GM10248 (cell line): ENCODE results near the gene GRIN2B.

Source experiments
- CTCF ChIA-PET: fragments of 300-600 bp; sonication (Branson Sonifier 250); formaldehyde crosslinking; extraction: SDS; loops from one replicate; lab custom pipeline; 2021; ENCODE audit warnings: antibody characterized with exemption; lab: Yijun Ruan, JAX
- POLR2A ChIA-PET: fragments of 350-650 bp; sonication (Branson Sonifier 250); formaldehyde crosslinking; extraction: SDS; loops from one replicate; lab custom pipeline; 2020; ENCODE audit warnings: antibody characterized with exemption; lab: Yijun Ruan, JAX
- DNase-seq: peaks from one replicate; pipeline ENCODE4 v3.0.0; 2012; ENCODE audit errors: extremely low spot score
- TF ChIP-seq, protein P1 (sequence below): IDR thresholded peaks from 2 replicates; pipeline ENCODE4 v1.5.1; 2012; ENCODE audit warnings: mild to moderate bottlenecking, low read depth; ENCODE audit errors: extremely low read depth, missing control alignments, control extremely low read depth

GRIN2B gene

DNA sequence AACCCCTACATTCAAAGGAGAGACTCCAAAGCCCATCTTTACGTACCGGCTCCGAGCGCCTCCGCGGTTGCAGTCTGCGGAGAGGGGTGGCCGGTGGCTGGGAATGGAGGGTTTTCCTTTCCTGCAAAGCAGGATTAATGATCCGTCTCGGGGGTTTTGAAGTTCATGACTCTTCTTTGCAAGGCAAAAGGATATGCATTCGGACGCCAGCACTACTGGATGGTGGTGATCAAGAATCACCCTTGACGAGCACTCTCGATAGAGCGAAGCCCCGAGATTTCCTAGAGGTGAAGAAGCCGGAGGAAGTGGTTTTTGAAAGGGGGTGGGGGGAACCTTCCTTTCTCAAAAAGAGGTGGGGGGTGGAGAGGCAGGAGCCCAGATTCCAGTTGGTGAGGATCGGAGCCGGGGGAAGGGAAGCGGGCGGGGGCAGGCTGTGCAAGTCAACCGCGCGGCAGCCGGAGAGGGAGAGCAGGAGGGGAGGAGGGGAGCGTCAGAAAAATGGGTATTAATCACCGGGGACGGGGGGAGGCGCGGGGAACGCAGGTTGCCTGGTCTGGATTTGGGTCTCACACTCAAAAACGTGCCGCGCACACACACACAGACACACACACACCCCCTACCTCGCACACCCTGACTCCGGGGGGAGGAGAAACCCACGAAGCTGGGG, at the start of gene GRIN2B:
Gene GRIN2B, minus strand, starts transcription at position 307 of the 667 bp plus-strand sequence. CDS start 115,394 bp downstream, outside the sequence.
- ChIA-PET CTCF (interaction anchor here (0.9 to 1.3 kb wide), 3 partner anchors 9 to 27 kb away, joined by 3 to 4 read pairs (median 3); no protein-coding TSS in a partner anchor), POLR2A (no interaction called here)
- DNase-seq = no peak
- TF ChIP-seq, protein P1, sequence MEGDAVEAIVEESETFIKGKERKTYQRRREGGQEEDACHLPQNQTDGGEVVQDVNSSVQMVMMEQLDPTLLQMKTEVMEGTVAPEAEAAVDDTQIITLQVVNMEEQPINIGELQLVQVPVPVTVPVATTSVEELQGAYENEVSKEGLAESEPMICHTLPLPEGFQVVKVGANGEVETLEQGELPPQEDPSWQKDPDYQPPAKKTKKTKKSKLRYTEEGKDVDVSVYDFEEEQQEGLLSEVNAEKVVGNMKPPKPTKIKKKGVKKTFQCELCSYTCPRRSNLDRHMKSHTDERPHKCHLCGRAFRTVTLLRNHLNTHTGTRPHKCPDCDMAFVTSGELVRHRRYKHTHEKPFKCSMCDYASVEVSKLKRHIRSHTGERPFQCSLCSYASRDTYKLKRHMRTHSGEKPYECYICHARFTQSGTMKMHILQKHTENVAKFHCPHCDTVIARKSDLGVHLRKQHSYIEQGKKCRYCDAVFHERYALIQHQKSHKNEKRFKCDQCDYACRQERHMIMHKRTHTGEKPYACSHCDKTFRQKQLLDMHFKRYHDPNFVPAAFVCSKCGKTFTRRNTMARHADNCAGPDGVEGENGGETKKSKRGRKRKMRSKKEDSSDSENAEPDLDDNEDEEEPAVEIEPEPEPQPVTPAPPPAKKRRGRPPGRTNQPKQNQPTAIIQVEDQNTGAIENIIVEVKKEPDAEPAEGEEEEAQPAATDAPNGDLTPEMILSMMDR = no peak

DNA sequence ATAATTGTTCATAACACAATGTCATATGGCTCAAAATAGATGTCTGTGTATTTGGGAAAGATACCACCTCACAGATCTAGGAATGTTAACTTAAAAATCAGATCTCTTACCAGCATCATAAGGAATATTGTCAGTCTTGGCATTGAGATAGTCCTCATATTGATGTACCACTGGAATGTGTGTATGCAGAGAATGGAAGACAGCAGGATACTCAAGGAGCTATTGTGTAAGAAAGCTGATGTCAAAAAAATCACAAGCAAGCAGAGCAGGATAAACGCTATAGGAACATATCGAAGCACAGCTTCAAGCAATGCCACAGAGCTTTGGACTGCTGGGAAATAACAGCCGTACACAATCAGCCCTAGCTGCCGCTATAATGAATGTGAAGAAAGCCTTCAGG, 45.1 kb upstream of the GRIN2B start:
- ChIA-PET POLR2A (no interaction called here), CTCF (interaction anchor here (0.7 kb wide), 1 partner anchor 9 kb away, joined by 4 read pairs; no protein-coding TSS in a partner anchor)
- no peak for DNase-seq
- TF ChIP-seq, protein P1 = no peak

DNA sequence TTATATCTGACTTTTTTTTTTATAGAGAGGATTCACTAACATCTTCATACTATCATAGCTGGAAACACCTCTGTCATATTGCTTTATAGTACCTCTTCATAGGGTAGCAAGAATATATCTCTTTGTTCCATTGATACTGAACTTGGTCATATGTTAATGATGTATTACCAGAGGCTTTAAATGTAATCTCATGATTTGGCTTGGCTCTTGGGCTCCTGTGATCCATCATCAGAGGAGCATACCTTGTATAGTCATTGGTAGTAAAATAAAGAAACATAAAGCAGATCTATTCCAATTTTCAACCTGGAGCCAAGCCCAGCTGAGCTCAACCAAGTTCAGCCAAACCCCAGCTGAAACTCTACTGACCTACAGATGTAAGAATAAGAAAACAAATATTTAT, 43.2 kb upstream of the GRIN2B start:
- no peak for DNase-seq
- CTCF ChIA-PET = no interaction called here
- POLR2A ChIA-PET = interaction anchor here (0.7 kb wide), 1 partner anchor 18 kb away, joined by 11 read pairs; no protein-coding TSS in a partner anchor
- TF ChIP-seq, protein P1 = no peak

DNA sequence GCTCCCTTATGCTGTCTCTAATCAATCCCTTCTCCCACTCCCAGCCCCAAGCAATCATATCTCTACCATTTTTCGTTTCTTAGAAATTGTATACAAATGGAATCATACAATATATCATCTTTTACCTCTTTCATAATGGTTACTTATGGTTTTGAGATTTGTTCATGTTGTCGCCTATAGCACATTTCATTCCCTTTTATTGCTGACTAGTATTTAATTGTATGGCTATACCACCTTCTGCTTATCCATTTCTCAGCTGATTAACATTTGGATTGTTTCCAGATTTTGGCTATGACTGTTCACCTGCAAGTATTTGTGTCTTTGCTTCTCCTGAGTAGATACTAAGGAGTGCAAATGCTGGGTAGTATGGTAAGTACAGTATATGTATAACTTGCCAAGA, 36.7 kb upstream of the GRIN2B start:
- ChIA-PET CTCF (interaction anchor here (1.0 to 1.4 kb wide), 2 partner anchors 9 to 149 kb away, joined by 4 read pairs; no protein-coding TSS in a partner anchor), POLR2A (no interaction called here)
- no peak for DNase-seq
- TF ChIP-seq, protein P1 = no peak

DNA sequence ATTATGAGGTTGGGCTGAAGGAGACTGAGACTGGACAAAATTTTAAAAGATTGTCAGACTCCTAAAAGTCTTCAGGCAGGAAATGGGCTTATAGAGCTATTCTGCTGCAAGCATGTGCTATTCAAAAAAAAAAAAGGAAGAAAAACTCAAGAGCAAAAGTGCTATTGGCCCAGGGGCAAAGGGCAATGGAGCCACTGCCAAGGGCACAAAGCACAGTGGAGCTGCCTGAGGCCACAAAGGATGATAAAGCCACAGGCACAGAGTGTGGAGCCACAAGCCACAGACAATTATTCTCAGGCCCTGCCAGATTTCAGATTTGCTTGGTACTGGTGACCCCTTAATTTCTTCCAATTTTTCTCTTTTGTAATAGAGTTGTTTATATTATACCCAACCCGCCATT, 29.6 kb upstream of the GRIN2B start:
- no peak for DNase-seq
- TF ChIP-seq, protein P1 = no peak
- ChIA-PET POLR2A (no interaction called here), CTCF (no interaction called here)

DNA sequence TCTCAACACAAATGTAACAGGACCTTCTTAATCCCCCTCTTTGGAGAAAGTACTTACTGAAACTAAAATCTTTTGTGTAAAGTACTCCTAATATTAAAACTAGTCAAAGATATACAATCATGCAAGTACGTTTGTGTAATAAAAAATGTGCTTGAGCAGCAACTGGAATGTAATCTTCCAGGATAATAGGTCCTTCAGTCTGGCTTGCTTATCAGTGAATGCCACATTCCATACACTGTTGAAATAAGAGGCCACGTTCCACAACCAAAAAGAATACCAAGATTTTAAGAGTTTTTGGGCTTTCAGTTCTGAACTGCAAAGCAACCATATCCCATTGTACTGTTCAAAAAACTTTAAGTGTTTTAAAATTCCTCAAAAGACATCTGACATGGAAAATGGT, 26.2 kb upstream of the GRIN2B start:
- CTCF ChIA-PET = no interaction called here

More for the DNA sequence above, 26.2 kb upstream of the GRIN2B start:
- POLR2A ChIA-PET = no interaction called here
- TF ChIP-seq, protein P1 = no peak
- DNase-seq = no peak
